IPS-20b (cell line): Measurements from ENCODE around the gene SNRNP70.

ENCODE experiments used
- H3K27ac ChIP-seq: one replicate; pipeline ENCODE4 v1.5.1; 2013; ENCODE audit warnings: low read length
- H3K27me3 ChIP-seq: 2 replicates; pipeline ENCODE4 v1.6.1; 2013; ENCODE audit warnings: mild to moderate bottlenecking, low read length, inconsistent platforms; ENCODE audit not compliant: insufficient read depth
- H3K36me3 ChIP-seq: 2 replicates; pipeline ENCODE4 v1.6.1; 2013; ENCODE audit warnings: low read depth, mild to moderate bottlenecking, inconsistent platforms, low read length, moderate library complexity; ENCODE audit not compliant: insufficient read depth
- H3K4me1 ChIP-seq: 2 replicates; pipeline ENCODE4 v1.6.1; 2013; ENCODE audit warnings: mild to moderate bottlenecking, control low read depth, inconsistent platforms, low read length, moderate library complexity; ENCODE audit not compliant: insufficient read depth
- H3K4me3 ChIP-seq: 2 replicates; pipeline ENCODE4 v1.5.1; 2013; ENCODE audit warnings: mild to moderate bottlenecking, low read length, inconsistent platforms
- H3K9ac ChIP-seq: 2 replicates; pipeline ENCODE4 v1.6.1; 2013; ENCODE audit warnings: low read depth, mild to moderate bottlenecking, inconsistent platforms, low read length, moderate library complexity
- H3K9me3 ChIP-seq: 2 replicates; pipeline ENCODE4 v1.6.1; 2013; ENCODE audit warnings: mild to moderate bottlenecking, low read depth, low read length, inconsistent platforms; ENCODE audit not compliant: insufficient read depth

Gene SNRNP70

DNA sequence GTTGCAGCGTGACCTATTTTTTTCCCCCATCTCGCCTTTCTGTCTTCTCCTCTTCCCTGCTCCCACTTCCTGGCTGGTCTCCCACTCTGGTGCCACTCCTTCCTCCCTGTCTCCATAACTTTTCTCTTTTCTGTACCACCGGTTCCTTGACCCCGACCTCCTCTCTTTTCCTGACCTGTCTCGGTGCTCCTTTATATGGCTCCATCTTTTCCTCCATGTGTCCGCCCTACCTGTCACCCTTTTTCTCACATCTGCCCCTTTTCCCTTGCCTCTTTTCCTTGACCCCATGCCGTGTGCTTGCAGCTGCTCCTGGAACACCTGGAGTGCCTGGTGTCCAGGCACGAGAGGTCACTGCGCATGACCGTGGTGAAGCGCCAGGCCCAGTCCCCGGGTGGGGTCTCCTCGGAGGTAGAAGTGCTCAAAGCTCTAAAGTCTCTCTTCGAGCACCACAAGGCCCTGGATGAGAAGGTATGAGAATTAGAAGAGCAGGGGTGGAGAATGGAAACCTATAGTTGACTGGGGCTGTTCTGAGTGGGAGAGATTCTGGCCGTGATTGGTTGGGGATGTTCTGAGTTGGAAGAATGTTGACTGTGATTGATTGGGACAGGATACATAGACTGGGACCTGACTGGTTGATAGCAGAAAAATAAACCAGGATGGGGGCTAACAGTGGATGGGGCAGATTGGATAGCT is 43.4 kb downstream of the SNRNP70 start:
- Histone ChIP-seq H3K27me3 (no peaks in the 10 kb centered on the region), H3K4me1 (no peaks in the 10 kb centered on the region), H3K4me3 (peak overlapping the region; percentile 87), H3K27ac (no peak overlapping the region), H3K9me3 (no peaks in the 10 kb centered on the region), H3K36me3 (no peaks in the 10 kb centered on the region), H3K9ac (peak overlapping the region; percentile 62; the same call in 1 of the 2 replicates)

DNA sequence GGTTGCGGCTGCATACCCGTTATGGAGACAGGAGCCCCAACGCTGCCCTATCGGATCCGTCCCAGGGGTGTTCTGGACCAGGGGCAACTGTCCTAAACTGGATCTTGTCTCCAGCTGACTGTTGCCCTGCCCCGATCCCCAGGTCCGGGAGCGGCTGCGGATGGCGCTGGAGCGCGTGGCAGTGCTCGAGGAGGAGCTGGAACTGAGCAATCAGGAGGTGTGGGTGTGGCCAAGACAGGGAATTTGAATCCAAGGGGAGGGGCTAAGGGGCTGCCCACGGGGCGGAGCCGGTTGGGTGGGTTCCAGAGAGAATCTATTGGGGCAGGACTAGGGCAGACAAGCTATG is 44.0 kb downstream of the SNRNP70 start:
- Histone ChIP-seq H3K4me1 (no peaks in the 10 kb centered on the region), H3K27me3 (no peaks in the 10 kb centered on the region), H3K9me3 (no peaks in the 10 kb centered on the region), H3K4me3 (peak overlapping the region; percentile 87; the same call in 1 of the 2 replicates), H3K27ac (no peak overlapping the region), H3K9ac (no peak overlapping the region), H3K36me3 (peaks cover under 1% of the 10 kb centered on the region; the same call in 1 of the 2 replicates)

DNA sequence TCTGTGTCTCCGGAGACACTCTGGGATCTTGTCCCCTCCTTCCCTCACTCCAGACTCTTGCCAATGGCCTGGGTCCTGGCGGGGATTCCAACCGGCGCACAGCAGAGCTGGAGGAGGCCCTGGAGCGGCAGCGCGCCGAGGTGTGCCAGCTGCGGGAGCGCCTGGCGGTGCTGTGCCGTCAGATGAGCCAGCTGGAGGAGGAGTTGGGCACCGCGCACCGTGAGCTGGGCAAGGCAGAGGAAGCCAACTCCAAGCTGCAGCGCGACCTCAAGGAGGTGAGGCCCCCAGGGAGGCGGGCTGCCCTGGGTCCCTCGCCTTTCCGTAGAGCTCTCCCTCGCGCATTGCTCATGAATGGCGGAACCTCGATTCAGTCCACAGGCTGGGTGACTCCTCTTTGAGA is 45.1 kb downstream of the SNRNP70 start:
- peaks cover 5% of the 10 kb centered on the region for H3K36me3 ChIP-seq
- H3K9ac ChIP-seq: no peak overlapping the region
- H3K4me1 ChIP-seq: no peaks in the 10 kb centered on the region
- H3K27ac ChIP-seq: no peak overlapping the region
- no peaks in the 10 kb centered on the region for H3K9me3 ChIP-seq
- H3K4me3 ChIP-seq: no peak overlapping the region
- no peaks in the 10 kb centered on the region for H3K27me3 ChIP-seq

DNA sequence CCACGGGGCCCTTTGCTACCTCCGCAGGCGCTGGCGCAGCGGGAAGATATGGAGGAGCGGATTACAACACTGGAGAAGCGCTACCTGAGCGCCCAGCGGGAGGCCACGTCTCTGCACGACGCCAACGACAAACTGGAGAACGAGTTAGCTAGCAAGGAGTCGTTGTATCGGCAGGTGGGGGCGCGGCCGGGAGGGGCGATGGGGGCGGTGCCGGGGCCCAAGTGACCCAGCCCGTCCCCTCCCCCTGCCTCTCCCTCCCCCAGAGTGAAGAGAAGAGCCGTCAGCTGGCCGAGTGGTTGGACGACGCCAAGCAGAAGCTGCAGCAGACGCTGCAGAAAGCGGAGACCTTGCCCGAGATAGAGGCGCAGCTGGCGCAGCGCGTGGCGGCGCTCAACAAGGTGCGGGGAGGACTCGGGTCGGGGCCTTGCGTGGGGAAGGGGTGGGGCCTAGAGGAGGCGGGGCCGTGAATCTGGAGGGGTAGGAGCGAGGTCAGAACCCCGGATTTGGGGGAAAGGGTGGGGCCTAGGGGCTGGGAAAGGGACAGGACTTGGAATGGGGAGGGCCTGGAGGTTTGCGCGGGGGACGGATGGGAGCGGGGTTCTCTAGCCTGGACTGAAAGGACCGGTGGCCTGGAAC is 47.8 kb downstream of the SNRNP70 start:
- H3K27me3 ChIP-seq: no peaks in the 10 kb centered on the region
- peak overlapping the region; percentile 43; the same call in 1 of the 2 replicates for H3K4me3 ChIP-seq
- H3K4me1 ChIP-seq: no peaks in the 10 kb centered on the region
- H3K9me3 ChIP-seq: no peaks in the 10 kb centered on the region
- no peak overlapping the region for H3K9ac ChIP-seq
- peaks cover 5% of the 10 kb centered on the region for H3K36me3 ChIP-seq
- H3K27ac ChIP-seq: no peak overlapping the region

DNA sequence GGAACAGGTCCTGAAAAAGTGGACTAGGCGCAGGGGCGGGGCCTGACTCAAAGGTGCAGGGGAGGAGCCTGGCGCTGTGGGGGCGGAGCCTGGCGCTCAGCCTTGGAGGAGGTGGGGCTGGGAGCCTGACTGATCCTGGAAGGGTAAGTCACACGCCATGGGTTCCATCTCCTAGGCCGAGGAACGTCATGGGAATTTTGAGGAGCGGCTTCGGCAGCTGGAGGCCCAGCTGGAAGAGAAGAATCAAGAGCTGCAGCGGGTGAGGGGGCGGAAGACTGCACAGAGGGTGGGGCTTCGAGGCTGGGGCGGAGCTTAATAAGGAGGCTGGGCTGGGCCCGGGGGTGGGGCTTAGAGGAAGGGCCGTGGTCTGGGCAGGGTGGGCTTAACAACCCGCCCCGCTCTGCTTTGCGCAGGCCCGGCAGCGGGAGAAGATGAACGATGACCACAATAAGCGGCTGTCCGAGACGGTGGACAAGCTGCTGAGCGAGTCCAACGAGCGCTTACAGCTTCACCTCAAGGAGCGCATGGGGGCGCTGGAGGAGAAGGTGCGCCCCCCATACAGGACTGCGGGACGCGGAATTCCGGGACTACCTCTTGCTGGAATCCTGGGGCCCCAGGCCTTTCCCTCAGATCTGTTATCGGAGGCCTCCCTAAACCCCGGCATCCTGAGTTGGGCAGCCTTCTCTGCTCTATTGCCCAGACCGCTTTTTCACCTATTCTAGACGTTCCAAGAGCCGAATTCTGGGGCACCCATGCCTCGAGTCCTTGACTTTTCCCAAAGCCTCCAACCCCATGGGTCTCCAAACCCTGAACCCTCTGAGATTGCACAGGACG is 48.6 kb downstream of the SNRNP70 start:
- H3K4me1 ChIP-seq: no peaks in the 10 kb centered on the region
- H3K9me3 ChIP-seq: no peaks in the 10 kb centered on the region
- H3K4me3 ChIP-seq: peak overlapping the region; percentile 43; the same call in 1 of the 2 replicates
- H3K36me3 ChIP-seq: peaks cover 5% of the 10 kb centered on the region
- no peak overlapping the region for H3K27ac ChIP-seq
- no peaks in the 10 kb centered on the region for H3K27me3 ChIP-seq
- H3K9ac ChIP-seq: no peak overlapping the region

DNA sequence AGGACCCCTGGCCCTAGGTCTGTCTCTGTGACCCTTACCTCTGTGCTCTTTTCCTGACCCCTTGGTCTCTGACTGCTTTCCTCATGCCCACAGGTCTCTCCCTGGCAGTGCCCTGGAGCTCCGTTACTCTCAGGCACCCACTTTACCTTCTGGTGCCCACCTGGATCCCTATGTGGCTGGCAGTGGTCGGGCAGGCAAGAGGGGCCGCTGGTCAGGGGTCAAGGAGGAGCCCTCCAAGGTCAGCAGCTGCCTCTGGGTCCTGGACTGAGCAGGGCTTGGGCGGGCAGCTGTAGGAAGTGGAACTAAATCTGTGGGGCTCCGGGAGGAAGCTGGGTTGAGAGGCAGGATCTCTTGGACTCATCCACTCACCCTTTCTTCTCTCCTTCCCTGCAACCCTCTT is 50.4 kb downstream of the SNRNP70 start:
- no peak overlapping the region for H3K27ac ChIP-seq
- H3K36me3 ChIP-seq: peaks cover 5% of the 10 kb centered on the region
- no peaks in the 10 kb centered on the region for H3K27me3 ChIP-seq
- H3K9ac ChIP-seq: no peak overlapping the region
- H3K9me3 ChIP-seq: no peaks in the 10 kb centered on the region
- H3K4me1 ChIP-seq: no peaks in the 10 kb centered on the region
- no peak overlapping the region for H3K4me3 ChIP-seq

DNA sequence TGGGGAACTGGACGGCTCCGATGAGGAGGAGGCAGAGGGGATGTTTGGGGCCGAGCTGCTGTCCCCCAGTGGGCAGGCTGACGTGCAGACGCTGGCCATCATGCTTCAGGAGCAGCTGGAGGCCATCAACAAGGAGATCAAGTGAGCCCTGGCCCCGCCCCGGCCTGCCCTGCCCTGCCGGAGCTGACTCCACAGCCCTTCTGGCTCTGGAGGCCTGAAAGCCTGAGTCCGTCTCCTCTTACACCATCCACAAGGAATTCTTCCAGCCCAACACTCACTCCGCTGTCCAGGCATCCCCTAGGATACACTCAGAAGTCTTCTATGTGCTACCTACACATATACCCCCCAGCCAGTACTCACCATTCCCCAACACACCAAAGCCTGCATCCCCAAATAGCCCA is 51.5 kb downstream of the SNRNP70 start:
- Histone ChIP-seq H3K4me1 (no peaks in the 10 kb centered on the region), H3K36me3 (peaks cover 5% of the 10 kb centered on the region), H3K9ac (no peak overlapping the region), H3K4me3 (no peak overlapping the region), H3K27ac (no peak overlapping the region), H3K27me3 (no peaks in the 10 kb centered on the region), H3K9me3 (no peaks in the 10 kb centered on the region)

DNA sequence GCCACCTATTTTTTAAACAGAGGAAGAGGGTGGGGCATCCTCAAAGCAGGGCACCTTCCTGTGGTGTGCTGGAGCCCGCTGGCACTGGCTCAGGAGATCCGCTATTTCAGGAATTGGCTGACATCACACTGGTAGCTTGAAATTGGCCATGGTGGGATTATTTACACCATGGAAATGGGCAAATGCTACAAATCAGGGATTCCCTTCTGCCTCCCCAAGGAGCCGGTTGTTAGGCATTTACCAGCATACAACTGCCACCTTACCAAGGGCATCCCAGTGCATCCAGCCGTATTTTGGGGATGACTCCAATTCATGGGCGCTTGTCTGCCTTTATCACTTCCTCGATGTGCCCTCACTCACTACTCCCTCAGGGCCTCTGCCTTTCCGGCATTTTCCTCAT is 55.7 kb downstream of the SNRNP70 start:
- no peaks in the 10 kb centered on the region for H3K9me3 ChIP-seq
- no peaks in the 10 kb centered on the region for H3K4me1 ChIP-seq
- no peak overlapping the region for H3K9ac ChIP-seq
- H3K36me3 ChIP-seq: no peaks in the 10 kb centered on the region
- H3K4me3 ChIP-seq: no peak overlapping the region
- H3K27me3 ChIP-seq: no peaks in the 10 kb centered on the region
- H3K27ac ChIP-seq: no peak overlapping the region

DNA sequence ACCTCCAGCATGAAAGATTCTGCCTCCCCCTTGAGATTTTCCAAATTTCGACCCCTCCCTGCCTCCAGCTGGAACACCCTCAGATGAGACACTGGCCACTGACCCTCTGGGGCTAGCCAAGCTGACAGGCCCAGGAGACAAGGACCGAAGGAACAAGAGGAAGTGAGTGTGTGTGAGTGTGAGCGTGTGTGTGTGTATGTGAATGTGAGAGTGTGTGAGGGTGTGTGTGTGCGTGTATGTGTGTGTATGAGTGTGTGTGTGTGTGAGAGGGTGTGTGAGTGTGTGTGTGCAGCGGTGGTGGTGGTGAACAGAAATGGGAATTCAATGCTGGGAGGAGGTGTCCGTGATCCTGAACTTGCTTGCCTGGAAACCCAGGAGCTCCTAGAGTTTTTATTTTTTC is 56.1 kb downstream of the SNRNP70 start:
- Histone ChIP-seq H3K27ac (no peak overlapping the region), H3K36me3 (no peaks in the 10 kb centered on the region), H3K9ac (no peak overlapping the region), H3K27me3 (no peaks in the 10 kb centered on the region), H3K4me1 (no peaks in the 10 kb centered on the region), H3K4me3 (no peak overlapping the region), H3K9me3 (no peaks in the 10 kb centered on the region)

DNA sequence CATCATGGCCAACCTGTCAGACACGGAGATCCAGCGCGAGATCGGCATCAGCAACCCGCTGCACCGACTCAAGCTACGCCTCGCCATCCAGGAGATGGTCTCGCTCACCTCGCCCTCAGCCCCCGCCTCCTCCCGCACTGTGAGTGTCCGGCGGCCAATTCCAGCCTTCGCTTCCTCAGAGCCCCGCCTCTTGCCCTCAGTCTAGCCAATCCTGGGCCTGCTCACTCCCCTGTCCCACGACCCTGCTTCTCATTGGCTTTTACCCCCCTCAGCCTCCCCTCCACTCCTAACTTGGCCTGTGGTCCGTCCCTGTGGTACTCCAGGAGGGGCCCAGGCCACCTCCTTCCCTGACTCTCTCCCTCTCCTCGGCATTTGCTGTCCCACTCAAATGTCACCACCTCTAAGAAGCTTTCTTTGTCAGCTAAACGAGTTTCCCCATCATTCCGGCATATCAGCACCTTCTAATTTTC is 57.6 kb downstream of the SNRNP70 start:
- no peaks in the 10 kb centered on the region for H3K4me1 ChIP-seq
- peak overlapping the region; percentile 18; the same call in 1 of the 2 replicates for H3K9ac ChIP-seq
- no peaks in the 10 kb centered on the region for H3K36me3 ChIP-seq
- H3K27ac ChIP-seq: no peak overlapping the region
- peak overlapping the region; percentile 66 for H3K4me3 ChIP-seq
- H3K27me3 ChIP-seq: no peaks in the 10 kb centered on the region
- H3K9me3 ChIP-seq: no peaks in the 10 kb centered on the region

DNA sequence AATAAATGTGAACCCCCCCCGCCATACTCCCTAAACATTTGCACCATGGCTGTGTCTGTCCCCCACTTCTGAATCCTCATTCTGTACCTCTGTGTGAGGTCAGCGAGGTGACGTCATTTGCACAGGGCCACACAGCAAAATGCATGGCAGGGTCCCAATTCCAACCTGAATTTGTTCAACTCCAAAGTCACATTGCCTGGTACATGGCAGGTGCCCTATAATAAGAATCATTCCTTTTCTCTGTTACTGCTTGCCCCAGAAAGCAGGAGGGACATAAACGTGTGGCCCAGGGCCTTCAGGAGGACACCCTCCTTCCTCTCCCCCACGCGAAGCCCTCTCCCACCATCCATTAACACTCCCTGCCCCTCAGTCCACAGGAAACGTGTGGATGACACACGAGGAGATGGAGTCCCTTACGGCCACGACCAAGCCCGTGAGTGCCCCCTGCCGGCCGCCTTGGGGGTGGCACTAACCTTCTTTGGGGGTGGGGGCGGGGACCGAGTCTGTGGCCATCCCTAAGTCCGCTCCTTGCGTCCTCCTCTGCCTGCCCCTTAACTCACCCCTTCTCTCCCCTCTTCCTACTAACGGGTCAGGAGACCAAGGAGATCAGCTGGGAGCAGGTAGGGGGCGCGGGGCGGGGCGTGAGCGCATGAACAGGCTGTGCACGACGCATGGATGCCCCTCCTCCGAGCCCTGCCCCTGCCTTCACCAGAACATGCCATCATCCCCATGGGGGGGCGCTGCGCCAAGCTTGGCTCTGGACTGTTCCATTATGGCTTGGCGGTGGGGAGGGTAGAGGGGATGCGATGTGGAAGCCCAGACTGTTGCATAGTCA is 60.5 kb downstream of the SNRNP70 start:
- H3K27ac ChIP-seq: peak overlapping the region; percentile 18
- H3K4me1 ChIP-seq: peaks cover 4% of the 10 kb centered on the region
- H3K4me3 ChIP-seq: peak overlapping the region; percentile 73
- peak overlapping the region; percentile 65; the same call in 1 of the 2 replicates for H3K9ac ChIP-seq
- no peaks in the 10 kb centered on the region; the same call in 1 of the 2 replicates for H3K27me3 ChIP-seq
- H3K36me3 ChIP-seq: no peaks in the 10 kb centered on the region
- no peaks in the 10 kb centered on the region for H3K9me3 ChIP-seq
